ENCODE measurements around the gene ANKRD53.

Gene ANKRD53

DNA sequence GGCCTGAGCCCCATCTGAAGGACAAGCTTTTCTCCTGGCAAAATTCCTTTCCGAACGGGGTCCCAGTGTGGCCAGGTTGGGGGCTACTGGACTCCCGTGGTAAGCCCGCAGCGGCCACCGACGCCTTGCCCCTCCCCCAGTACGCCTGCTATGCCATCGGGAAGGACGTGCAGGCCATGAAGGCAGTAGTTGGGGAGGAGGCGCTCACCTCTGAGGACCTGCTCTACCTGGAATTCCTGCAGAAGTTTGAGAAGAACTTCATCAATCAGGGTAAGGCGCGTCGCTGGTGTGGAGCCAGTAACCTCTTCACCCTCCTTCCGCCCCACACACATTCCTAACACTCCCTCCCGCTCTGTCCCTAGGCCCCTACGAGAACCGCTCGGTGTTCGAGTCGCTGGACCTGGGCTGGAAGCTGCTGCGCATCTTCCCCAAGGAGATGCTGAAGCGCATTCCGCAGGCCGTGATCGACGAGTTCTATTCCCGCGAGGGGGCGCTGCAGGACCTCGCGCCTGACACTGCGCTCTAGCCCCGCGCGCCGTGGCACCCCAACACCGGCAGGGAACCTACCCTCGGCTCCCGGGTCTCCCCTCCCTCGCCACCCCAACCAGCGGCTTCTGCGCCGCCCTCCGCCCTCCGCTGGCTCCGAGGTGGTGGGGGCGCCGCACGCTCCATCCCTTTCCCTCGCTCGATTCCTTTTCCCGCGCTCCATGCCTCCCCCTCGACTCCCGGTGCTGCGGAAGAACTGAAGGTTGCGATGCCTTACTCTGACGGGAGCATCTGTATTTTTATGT, 13.6 kb upstream of the ANKRD53 start:
- no peak for TF ChIP-seq SPI1 (IDR thresholded peaks at IDR 0.05; ENCODE audit: low read depth, low read length)
- TF ChIP-seq TAF1 (IDR thresholded peaks at IDR 0.05; ENCODE audit: low read depth, low read length), result no peak
- TF ChIP-seq PAX5 (IDR thresholded peaks at IDR 0.05; ENCODE audit: insufficient read depth, low read length, severe bottlenecking), result no peak
- no peak for TF ChIP-seq POLR2A (IDR thresholded peaks at IDR 0.05; ENCODE audit: low read depth, low read length)
- TF ChIP-seq POLR2AphosphoS5 (IDR thresholded peaks at IDR 0.05; ENCODE audit: low read depth, low read length), result no peak
- no peak for TF ChIP-seq POU2F2 (IDR thresholded peaks at IDR 0.05; ENCODE audit: low read depth, low read length)
- peak; percentile 94 for FAIRE-seq
- peak; percentile 75 for DNase-seq (ENCODE audit: insufficient read length, low spot score)

DNA sequence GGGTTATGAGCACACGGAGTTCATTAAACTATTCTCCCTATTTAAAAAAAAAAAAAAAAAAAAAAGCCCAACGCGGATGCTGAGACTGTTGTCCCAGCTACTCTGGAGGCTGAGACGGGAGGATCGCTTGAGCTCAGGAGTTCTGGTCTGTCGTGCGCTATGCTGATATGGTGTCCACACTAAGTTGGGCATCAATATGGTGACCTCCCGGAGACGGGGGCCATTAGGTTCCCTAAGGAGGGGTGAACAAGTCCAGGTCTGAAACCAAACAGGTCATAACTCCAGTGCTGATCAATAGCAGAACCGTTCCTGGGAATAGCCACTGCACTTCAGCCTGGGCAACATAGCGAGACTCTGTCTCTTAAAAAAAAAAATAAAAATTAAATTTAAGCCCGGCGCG, 12.9 kb upstream of the ANKRD53 start:
- TF ChIP-seq POLR2A (IDR thresholded peaks at IDR 0.05; ENCODE audit: low read depth, low read length) (no peak), TAF1 (IDR thresholded peaks at IDR 0.05; ENCODE audit: low read depth, low read length) (no peak), PAX5 (IDR thresholded peaks at IDR 0.05; ENCODE audit: insufficient read depth, low read length, severe bottlenecking) (no peak), POLR2AphosphoS5 (IDR thresholded peaks at IDR 0.05; ENCODE audit: low read depth, low read length) (no peak), SPI1 (IDR thresholded peaks at IDR 0.05; ENCODE audit: low read depth, low read length) (no peak), POU2F2 (IDR thresholded peaks at IDR 0.05; ENCODE audit: low read depth, low read length) (no peak)
- FAIRE-seq (no peak), DNase-seq (ENCODE audit: insufficient read length, low spot score) (no peak)

DNA sequence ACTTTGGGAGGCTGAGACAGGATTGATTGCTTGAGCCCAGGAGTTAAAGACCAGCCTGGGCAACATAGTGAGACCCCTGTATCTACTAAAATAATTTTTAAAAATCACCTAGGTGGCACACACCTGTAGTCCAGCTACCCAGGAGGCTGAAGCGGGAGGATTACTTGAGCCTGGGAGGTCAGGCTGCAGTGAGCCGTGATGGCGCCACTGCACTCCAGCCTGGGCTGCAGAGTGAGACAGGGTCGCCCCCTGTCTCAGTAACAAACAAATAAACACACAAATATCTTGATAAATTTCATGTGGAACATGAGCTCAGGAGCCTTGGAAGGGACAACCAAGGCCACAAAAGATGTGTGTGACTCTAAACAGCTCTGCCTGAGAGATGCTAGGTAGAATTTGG, 11.7 kb upstream of the ANKRD53 start:
- TF ChIP-seq POU2F2 (IDR thresholded peaks at IDR 0.05; ENCODE audit: low read depth, low read length) (no peak), TAF1 (IDR thresholded peaks at IDR 0.05; ENCODE audit: low read depth, low read length) (no peak), PAX5 (IDR thresholded peaks at IDR 0.05; ENCODE audit: insufficient read depth, low read length, severe bottlenecking) (no peak), POLR2AphosphoS5 (IDR thresholded peaks at IDR 0.05; ENCODE audit: low read depth, low read length) (no peak), SPI1 (IDR thresholded peaks at IDR 0.05; ENCODE audit: low read depth, low read length) (no peak), POLR2A (IDR thresholded peaks at IDR 0.05; ENCODE audit: low read depth, low read length) (no peak)
- no peak for DNase-seq (ENCODE audit: insufficient read length, low spot score)
- no peak for FAIRE-seq

DNA sequence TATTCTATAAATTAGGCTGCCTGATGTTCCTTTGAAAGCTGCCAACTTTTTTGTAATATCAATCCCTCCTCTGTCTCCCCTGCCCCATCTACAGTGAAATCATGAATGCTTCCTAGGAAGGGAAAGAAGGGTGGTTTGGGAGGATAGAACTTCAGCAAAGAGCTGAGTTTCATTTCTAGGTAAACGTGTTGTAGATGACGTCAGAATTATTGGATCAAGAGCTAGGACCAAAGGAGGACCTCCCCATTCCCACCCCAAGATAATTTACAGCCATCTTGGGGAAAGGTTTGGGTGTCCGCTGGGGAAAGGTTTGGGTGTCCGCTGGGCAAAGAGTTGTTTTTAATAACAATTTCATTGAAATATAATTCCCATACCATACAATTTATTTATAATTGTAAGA, 11.2 kb upstream of the ANKRD53 start:
- no peak for DNase-seq (ENCODE audit: insufficient read length, low spot score)
- TF ChIP-seq POLR2AphosphoS5 (IDR thresholded peaks at IDR 0.05; ENCODE audit: low read depth, low read length), result no peak
- no peak for TF ChIP-seq PAX5 (IDR thresholded peaks at IDR 0.05; ENCODE audit: insufficient read depth, low read length, severe bottlenecking)
- TF ChIP-seq SPI1 (IDR thresholded peaks at IDR 0.05; ENCODE audit: low read depth, low read length), result no peak
- no peak for TF ChIP-seq POLR2A (IDR thresholded peaks at IDR 0.05; ENCODE audit: low read depth, low read length)
- no peak for TF ChIP-seq POU2F2 (IDR thresholded peaks at IDR 0.05; ENCODE audit: low read depth, low read length)
- TF ChIP-seq TAF1 (IDR thresholded peaks at IDR 0.05; ENCODE audit: low read depth, low read length), result no peak
- FAIRE-seq, result no peak

DNA sequence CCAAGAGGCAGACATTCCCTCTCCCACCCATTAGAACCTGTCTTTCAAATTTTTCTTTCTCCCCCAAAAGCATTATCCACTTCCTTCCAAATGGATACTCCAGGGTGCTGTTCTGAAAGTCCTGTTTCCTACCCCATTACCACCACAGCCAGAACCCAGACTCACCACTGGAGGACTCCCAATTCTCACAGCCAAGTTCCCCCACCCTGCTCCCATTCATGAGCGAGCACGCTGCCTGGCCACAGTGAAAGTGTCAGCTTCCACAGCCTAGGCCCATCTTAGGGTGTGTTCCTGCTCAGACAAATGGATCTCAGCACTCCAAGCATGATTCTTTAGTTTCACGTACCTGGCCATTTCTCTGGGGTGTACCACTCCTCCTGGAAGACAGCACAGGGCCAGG, 3.8 kb upstream of the ANKRD53 start:
- no peak for TF ChIP-seq SPI1 (IDR thresholded peaks at IDR 0.05; ENCODE audit: low read depth, low read length)
- no peak for TF ChIP-seq POU2F2 (IDR thresholded peaks at IDR 0.05; ENCODE audit: low read depth, low read length)
- no peak for TF ChIP-seq PAX5 (IDR thresholded peaks at IDR 0.05; ENCODE audit: insufficient read depth, low read length, severe bottlenecking)
- TF ChIP-seq TAF1 (IDR thresholded peaks at IDR 0.05; ENCODE audit: low read depth, low read length), result no peak
- no peak for TF ChIP-seq POLR2AphosphoS5 (IDR thresholded peaks at IDR 0.05; ENCODE audit: low read depth, low read length)
- TF ChIP-seq POLR2A (IDR thresholded peaks at IDR 0.05; ENCODE audit: low read depth, low read length), result no peak
- no peak for FAIRE-seq
- DNase-seq (ENCODE audit: insufficient read length, low spot score), result no peak

DNA sequence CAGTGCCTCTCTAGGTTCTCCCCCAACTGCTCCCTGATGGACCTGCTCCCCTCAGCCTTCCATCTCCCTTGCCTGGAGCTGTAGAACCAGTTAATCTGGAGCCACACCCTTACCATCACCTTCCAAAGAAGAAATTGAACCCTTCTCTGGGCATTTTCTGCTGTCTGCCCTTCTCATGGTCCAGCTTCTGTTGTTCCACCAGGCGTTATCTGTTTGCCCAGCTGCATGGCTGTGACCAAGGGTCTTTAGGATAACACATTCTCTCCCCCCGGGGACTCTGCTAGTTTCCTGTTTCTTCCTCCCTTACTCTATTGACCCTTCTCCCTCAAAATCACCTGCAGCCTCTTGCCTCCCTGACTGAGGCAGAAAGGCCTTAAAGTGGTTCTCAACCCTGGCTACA, 3.2 kb upstream of the ANKRD53 start:
- TF ChIP-seq TAF1 (IDR thresholded peaks at IDR 0.05; ENCODE audit: low read depth, low read length), result no peak
- no peak for TF ChIP-seq PAX5 (IDR thresholded peaks at IDR 0.05; ENCODE audit: insufficient read depth, low read length, severe bottlenecking)
- no peak for TF ChIP-seq POLR2AphosphoS5 (IDR thresholded peaks at IDR 0.05; ENCODE audit: low read depth, low read length)
- TF ChIP-seq POLR2A (IDR thresholded peaks at IDR 0.05; ENCODE audit: low read depth, low read length), result no peak
- no peak for TF ChIP-seq SPI1 (IDR thresholded peaks at IDR 0.05; ENCODE audit: low read depth, low read length)
- no peak for TF ChIP-seq POU2F2 (IDR thresholded peaks at IDR 0.05; ENCODE audit: low read depth, low read length)
- FAIRE-seq, result no peak
- DNase-seq (ENCODE audit: insufficient read length, low spot score), result no peak

DNA sequence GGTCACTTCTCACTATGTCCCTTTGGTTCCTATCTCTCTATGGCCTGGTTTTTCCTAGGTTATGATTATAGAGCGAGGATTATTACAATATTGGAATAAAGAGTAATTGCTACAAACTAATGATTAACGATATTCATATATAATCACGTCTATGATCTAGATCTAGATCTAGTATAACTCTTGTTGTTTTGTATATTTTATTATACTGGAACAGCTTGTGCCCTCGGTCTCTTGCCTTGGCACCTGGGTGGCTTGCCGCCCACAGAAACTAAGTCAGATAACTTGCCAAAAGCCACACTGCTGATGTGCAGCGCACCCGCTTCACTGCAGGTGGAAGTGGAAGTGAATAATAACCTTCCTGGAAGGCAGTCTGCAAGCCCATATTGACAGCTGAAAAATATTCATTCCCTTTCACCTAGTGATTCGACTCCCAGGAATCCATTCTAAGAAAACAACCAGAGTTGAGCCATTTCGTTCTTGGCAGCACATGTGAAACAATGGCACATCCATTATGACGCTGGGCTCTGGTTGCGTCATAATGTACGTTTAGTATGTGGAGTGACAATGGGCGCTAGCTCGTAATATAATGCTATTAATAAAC, 725 bp upstream of the ANKRD53 start:
- peak; percentile 78 for FAIRE-seq

DNA sequence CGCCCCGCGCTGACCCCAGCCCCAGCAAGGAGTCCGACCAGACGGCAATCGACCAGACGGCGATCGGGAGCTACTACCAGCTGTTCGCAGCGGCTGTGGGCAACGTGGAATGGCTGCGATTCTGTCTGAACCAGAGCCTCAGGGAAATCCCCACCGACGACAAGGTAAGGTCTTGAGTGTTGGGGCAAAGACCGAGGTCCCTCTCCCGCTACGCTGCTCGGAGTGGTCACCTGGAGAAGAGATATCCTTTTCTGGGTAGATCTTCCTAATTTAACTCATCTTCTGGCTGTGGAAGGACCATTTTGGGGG, 704 bp downstream of the ANKRD53 start:
- DNase-seq (ENCODE audit: insufficient read length, low spot score) (no peak), FAIRE-seq (no peak)
- TF ChIP-seq POLR2AphosphoS5 (IDR thresholded peaks at IDR 0.05; ENCODE audit: low read depth, low read length), result no peak

More for the DNA sequence above, 725 bp upstream of the ANKRD53 start:
- TF ChIP-seq PAX5 (IDR thresholded peaks at IDR 0.05; ENCODE audit: insufficient read depth, low read length, severe bottlenecking) (no peak), SPI1 (IDR thresholded peaks at IDR 0.05; ENCODE audit: low read depth, low read length) (0 out of 2 replicates have a peak, but pooled peaks have one; percentile 1)
- DNase-seq (ENCODE audit: insufficient read length, low spot score), result no peak

DNA sequence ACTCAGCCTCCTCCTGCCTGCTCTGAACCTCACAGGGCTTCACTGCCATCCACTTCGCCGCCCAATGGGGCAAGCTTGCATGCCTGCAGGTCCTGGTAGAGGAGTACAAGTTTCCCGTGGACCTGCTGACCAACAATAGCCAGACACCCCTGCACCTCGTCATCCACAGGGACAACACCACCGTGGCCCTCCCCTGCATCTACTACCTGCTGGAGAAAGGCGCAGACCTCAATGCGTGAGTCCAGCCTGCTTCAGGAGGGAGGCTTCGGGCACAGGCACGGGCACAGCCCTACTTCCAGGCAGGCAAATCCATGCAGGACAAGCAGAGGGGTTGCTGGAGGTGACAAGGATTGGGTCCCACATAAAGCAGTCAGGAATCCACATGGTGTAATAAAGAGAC, 1.2 kb downstream of the ANKRD53 start:
- no peak for FAIRE-seq
- TF ChIP-seq POLR2AphosphoS5 (IDR thresholded peaks at IDR 0.05; ENCODE audit: low read depth, low read length) (no peak), POLR2A (IDR thresholded peaks at IDR 0.05; ENCODE audit: low read depth, low read length) (no peak), TAF1 (IDR thresholded peaks at IDR 0.05; ENCODE audit: low read depth, low read length) (no peak), SPI1 (IDR thresholded peaks at IDR 0.05; ENCODE audit: low read depth, low read length) (no peak), POU2F2 (IDR thresholded peaks at IDR 0.05; ENCODE audit: low read depth, low read length) (no peak), PAX5 (IDR thresholded peaks at IDR 0.05; ENCODE audit: insufficient read depth, low read length, severe bottlenecking) (no peak)

DNA sequence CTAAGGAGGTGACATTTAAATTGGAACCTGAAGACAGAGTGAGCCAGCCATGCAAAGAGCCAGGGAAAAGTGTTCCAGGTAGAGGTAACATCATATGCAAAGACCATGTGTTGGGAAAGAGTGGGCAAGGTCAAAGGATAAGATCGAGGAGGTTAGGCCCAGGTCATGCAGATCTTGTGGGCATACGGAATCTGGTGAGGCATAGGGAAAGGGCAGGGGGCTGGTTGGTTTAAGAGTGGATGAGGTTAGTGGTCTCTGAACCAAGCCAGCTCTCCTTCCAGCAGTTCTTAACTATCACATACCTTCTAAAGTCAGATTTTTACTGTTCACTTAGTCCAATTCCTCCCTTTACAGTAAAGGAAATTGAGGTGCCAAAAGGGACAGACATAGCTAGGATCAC, 3.0 kb downstream of the ANKRD53 start:
- DNase-seq (ENCODE audit: insufficient read length, low spot score), result no peak
- TF ChIP-seq SPI1 (IDR thresholded peaks at IDR 0.05; ENCODE audit: low read depth, low read length) (no peak), TAF1 (IDR thresholded peaks at IDR 0.05; ENCODE audit: low read depth, low read length) (no peak), PAX5 (IDR thresholded peaks at IDR 0.05; ENCODE audit: insufficient read depth, low read length, severe bottlenecking) (no peak), POLR2AphosphoS5 (IDR thresholded peaks at IDR 0.05; ENCODE audit: low read depth, low read length) (no peak), POU2F2 (IDR thresholded peaks at IDR 0.05; ENCODE audit: low read depth, low read length) (no peak), POLR2A (IDR thresholded peaks at IDR 0.05; ENCODE audit: low read depth, low read length) (no peak)
- no peak for FAIRE-seq

More for the DNA sequence above, 1.2 kb downstream of the ANKRD53 start:
- DNase-seq (ENCODE audit: insufficient read length, low spot score), result no peak

Data from GM12891 (cell line).